DMS114 treated with DMSO at 0.1 percent for 48 hours (cell line): ENCODE data around the gene RAD18.

Experiments
- DNase-seq: peaks from one replicate; lab custom pipeline; 2025; ENCODE audit not compliant: unreplicated experiment; lab: John Stamatoyannopoulos, UW

The RAD18 gene

DNA sequence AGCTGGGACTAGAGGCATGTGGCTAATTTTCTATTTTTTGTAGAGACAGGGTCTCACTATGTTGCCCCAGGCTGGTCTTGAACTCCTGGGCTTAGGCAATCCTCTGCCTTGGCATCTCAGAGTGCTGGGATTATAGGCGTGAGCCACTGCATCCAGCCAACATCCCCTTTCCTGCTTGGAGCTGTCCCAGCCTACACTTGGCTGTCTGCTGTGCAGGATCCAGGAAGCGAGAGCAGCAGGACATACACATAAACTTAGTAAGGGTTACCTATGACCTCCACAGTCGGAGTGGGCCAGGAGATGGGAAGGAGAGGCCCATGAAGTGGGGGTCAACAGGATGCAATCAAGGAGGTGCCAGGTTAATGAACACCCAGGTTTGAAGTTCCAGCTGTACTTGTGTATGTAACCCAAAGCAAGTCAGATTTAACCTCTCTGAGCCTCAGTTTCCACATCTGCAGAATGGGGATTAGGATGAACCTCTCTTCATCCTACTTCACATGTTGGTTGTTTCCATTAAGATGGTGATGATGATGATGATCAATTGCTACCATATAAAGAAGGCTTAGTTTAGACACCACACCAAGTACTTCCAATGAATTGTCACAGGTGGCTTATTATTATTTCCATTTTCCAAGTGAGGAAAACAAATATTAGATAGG lies 124.4 kb downstream of the RAD18 start:
- no peak for DNase-seq

DNA sequence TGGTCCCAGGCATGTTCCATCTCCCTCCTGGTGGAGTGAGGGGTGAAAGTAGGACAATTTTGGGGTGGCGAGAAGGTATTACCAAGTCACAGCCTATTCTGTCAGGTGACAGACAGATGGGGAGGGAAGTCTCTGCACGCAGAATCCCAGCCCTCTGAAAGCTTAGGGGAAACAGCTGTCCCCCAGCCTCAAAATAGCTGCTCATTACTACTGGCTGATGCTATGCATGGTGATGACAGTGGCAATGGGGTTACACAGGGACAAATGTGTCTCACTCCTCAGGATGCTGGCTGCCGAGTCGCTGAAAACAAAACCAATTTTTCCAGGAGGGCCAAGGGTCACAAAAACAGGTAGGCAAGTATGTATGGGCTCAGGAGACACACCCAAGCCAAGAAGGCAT lies 125.0 kb downstream of the RAD18 start:
- no peak for DNase-seq

DNA sequence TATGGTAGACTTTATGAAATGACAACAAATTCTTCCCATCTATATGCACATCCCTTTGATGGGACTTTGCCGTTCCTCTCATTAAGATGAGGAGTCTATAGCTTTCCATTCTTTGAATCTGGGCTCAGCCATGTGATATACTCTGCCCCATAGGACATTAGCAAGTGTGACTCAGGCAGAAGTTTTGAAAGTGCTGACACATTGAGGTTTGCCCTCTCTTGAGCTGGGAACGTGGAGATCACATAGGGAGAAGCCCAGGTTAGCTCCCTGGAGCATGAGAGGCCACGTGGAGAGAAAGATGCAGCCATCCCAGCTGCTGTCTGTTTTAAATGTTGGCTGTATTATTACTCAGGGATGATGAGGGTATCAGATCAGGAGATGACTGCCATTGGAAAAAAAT lies 126.1 kb downstream of the RAD18 start:
- no peak for DNase-seq

DNA sequence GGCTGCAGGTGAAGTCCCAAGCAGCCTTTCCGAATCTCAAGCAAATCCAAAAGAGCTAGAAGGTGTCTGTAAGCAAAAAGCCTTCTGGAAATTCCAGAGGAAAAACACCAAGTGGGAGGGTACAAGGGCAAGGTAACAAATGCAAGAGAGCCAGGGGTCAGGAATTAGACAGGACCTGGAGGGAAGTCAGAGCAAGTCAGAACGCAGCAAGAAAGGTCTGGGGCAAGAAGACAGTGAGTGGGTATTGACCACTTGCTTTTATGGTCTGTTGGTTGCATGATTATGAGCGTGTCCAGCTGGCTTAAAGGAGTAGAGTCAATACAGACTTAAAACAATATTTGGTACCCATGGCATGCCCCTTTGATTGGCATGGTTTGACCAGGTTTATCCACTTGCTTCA lies 127.2 kb downstream of the RAD18 start:
- DNase-seq = no peak

DNA sequence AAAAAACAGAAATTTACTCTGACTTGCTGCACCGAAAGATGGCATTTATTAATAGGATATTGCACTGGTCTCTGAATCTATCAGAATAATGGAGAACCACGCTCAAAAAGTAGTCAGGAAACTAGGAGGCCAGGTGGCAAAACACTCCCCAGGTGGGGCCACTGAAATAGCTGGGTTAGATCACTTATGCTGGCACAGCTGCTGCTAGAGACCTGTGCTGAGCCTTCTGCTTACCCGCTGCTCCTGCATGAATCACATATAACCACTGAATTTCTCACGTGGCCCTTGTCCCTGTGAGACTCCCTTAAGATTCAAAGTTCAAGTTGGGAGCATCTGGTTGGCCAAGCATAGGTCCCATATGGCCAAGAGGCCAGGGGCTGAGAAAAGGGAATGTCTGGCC lies 127.9 kb downstream of the RAD18 start:
- no peak for DNase-seq

DNA sequence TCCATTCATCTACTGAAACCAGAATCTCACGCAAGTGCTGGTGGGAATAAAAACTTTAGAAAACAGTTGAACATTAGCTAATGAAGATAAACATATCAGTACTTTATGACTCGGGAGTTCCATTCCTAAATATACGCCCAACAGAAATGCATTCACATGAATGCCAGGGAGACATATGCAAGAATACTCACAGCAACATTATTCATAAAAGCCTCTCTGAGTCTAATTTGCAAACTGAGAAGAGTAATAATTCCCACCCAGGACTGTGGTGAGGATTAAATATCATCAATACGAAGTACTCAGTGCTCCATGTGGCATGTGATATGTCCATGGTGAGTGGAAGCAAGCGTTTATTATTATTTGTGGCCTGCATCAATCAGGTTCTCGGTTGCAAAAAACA lies 128.3 kb downstream of the RAD18 start:
- no peak for DNase-seq

DNA sequence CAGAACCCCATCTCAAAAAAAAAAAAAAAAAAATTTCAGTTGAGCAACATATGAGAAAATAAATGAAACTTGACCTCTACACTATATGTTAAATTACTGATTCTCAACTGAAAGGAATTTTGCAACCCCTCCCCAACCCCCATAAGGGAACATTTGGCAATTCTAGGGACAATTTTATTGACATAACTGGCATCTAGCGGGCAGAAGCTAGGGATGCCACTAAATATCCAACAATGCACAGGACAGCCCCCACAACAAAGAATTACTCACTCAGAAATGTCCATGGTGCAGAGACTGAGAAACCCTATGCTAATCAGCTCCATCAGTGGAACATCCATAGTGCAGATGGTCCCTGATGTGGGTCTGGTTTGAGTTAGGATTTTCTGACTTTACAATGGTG lies 135.6 kb downstream of the RAD18 start:
- DNase-seq = no peak
